ACHN (cell line): Measurements from ENCODE around the gene POLL.
"Not testable (repeated sequence)": the region's sequence is repeated elsewhere in the genome, so short reads cannot be mapped to it uniquely, and the experiment has no call there.

Experiments
- DNase-seq: peaks from one replicate; pipeline ENCODE4 v3.0.0-alpha.2; 2015
- in situ Hi-C: cut with HindIII; loops from 2 replicates; pipeline ENCODE4 v1.10.0; 2017; ENCODE audit warnings: low sequenced_read_pairs, low pct_ligation_motif_present, low pct_unique_long_range_greater_than_20kb

Gene POLL

DNA sequence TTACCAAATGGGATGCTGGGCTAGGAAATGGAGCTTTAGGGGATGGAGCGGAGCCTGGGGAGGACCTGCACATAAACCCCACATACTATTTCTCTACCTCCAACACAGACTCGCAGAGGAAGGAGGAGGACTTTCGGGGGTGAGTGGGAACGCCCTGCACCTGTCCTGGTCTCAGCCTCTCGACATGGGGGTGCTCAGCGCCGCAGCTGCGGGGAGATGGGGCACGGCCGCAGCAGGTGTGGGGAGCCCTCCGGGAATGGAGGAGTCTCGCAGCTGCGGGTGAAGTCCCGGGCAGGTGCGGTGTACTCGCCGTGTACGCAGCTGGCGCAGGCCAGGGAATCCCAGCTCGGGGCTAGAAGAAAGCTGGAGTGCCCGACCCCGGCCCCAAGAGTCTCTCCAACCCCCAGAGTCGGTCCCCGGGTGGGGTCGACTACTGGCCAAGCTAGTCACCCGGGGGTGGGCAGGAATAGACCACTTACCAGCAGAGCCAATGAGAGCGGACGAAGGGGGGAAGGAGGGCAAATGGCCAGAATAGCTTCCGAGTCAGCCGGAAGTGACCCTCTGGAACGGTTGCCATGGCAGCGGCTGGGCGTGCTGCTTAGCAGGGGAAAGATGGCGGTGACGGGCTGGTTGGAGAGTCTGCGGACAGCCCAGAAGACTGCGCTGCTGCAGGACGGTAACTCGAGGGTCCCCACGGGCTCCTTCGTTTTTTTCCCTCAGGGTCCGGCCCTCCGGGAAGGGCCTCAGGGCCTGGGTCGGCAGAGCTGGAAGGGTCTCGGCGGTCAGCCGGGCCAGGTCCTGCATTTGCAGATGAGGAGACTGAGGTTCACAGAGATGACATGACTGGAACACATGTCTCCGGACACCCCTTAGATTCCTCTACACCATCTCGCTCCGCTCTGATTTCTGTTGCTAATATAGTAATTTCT lies at the start of gene POLL, which contains the start of gene DPCD:
Gene POLL (minus strand): TSS at position 533 of the 929 bp plus-strand sequence. CDS start 897 bp downstream, outside the sequence.
Gene DPCD (plus strand): TSS at position 597 of the 929 bp plus-strand sequence. CDS start 16 bp downstream, at position 613.
- in situ Hi-C loops: no loop called here
- peak; percentile 97 for DNase-seq

DNA sequence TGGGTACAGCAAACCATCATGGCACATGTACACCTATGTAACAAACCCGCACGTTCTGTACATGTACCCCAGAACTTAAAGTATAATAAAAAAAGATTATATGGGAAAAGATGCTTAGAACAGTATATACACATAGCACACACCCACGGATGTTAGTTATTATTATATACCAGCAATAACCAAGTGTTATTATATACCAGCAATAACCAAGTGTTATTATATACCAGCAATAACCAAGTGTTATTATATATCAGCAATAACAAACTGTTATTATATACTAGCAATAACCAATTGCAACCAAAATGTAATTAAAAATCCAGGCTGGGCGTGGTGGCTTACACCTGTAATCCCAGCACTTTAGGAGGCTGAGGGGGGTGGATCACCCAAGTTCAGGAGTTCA lies 45.5 kb upstream of the POLL start:
- DNase-seq: not testable (repeated sequence)

DNA sequence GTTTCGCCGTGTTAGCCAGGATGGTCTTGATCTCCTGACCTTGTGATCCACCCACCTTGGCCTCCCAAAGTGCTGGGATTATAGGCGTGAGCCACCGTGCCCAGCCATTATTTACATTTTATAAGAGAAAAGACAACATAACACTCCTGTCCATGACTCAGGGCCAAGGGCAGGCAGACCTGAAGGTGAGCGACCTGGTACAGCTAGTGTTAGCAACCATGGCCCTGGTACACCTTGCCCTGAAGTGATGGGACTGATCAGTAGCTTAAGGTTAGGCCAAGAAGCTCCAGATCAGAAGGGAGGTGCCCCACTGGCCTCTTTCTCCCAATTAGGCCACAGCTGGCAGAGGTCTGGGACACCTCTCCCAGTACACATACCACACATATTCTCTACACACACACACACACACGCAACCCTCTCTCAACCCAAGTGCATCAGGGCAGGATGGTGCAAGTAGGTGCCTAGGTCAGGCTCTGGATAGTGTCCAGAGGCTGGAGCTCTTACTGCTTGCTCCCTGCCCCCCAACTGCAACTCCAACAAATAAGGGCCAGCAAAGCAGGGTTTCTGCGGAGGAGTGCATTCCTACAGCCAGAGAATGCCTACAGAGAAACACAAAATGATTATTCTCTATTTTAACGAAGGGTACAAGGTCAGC lies 43.9 kb upstream of the POLL start:
- DNase-seq: no peak
- in situ Hi-C loops: no loop called here

More for the DNA sequence above, 45.5 kb upstream of the POLL start:
- in situ Hi-C loops: not testable (repeated sequence)

DNA sequence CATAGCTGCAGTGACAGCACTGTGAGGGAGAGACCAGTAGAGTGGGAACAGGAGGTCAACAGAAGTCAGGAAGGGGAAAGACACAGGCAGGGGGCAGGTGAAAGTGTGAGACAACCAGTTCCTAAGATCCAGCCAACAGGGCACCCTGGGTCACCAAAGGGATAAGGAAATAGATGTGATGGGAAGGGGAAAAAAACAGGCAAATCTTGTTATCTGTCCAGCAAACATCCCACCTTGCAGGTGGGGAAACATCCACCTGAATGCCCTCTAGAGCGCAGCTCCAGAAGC lies 42.5 kb upstream of the POLL start:
- in situ Hi-C loops: no loop called here

DNA sequence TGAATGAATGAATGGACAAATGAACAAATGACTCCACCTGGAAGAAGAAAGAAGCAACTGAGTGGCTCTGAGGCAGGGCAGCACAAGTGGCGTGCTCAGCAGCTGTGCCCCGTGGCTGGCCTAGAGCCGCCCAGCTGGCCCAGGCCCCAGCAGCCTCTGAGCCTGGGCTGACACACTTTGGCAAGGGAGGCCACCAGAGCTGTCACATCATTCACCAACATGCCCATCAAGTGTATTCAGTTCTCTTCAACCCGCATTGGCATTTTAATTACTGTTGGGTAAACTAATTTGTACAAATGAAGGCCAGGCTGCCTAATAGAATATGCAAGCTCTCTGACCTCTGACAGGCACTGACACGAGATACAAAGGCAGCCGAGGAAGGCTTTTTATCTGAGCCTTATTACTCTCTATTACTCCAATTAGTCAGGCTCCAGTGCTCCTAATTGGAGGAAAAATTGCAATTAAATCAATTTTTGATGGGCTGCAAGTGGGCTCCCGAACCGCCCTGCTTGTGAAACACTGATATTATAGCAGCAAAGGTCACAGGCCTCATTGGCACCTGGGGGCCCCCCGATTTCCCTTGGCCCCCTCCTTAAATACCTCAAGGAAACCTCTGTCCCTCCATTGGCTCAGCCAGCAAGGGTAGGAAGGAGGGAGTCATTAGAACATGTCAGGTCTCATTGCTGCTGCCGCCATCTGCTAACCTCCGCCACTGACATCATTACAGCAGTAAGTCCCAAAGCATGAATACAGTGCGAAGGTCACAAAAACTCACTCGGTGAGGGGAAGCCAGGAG lies 42.0 kb upstream of the POLL start:
- in situ Hi-C loops: no loop called here
- no peak for DNase-seq

More for the DNA sequence above, 42.5 kb upstream of the POLL start:
- no peak for DNase-seq

DNA sequence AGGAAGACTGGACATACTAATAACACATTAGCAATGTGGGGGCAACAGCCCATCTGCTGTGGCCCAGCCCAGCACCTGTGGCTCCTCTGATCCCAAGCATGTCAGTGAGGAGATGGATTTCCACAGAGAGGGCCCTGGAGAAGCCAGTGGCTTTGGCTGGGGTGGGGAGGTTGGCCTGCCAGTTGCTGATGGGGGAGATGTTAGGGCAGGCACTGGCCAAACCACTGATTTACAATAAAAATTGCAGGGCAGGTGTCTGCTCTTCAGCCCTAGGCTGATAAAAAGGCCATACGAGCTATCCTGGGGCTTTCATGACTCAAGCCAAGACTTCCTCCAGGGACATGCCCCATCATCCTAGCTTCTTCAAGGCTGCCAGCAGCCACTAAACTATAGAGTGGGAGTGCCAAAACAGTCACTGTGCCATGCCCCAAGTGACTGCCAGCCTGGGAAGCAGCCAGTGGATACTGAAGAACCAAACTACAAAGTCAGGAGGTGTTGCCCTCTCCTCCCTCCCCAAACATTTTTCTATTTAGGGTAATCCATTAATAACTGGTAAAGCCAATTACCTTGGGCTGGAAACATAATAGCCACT lies 37.9 kb upstream of the POLL start:
- no peak for DNase-seq
- in situ Hi-C loops: no loop called here

DNA sequence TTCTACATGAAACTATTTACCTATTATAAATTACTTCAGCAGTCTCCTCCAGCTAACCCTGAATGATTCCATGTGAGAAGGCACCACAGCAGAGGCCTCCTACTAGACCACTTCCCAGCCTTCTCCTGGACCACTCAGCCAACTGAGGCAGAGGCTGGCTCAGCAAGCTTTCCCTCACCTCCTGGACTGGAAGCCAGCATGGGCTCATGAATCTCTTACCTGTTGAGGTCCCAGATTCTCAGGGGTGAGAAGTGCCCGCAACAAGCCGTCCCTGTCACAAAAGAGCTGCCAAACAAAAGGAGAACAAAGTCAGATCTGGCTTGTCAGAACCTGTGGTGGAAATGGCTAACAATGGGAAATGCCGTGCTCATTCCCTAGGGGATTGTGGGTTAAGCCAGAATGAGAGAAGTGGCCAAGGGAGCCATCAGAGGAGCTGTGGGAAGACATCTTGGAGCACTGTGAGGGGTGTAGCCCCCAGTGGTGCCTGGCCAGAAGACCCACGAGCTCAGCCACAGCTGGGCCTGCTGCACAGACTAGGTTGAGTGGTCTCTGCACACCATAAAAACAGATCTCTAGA lies 36.6 kb upstream of the POLL start:
- no peak for DNase-seq
- in situ Hi-C loops: no loop called here

DNA sequence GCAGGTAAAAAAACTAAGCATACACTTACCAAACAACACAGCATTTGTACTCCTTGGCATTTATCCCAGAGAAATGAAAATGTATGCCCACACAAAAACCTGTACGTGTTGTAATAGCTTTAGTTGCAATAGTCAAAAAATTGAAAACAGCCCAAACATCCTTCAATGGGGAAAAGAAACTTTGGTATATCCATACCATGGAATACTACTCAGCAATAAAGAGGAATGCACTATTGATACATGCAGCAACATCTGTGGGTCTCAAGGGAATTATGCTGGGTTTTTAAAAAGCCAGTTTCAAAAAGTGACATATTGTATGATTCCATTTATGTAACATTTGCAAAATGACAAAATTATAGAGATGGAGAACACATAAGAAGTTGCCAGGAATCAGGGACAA lies 35.5 kb upstream of the POLL start:
- no peak for DNase-seq
- in situ Hi-C loops: no loop called here

DNA sequence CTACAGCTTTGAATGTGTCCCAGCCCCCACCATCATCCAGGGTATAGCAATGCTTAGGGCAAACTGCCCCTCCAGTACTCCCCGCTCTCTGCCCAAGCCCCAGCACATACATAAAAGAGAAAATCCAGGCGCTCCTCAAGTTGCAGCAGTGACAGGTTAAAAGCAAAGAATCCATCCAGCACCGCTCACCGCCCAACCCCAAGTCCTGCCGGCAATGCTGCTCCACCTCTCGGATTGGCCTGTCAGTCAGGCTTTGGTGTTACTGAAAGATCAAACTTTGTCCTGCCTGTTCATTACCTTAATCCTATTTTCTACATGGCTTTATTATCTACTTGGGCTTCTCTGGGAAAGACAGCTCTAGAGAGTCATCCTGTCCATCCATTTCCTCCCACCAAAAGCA lies 31.9 kb upstream of the POLL start:
- no peak for DNase-seq
- in situ Hi-C loops: no loop called here

DNA sequence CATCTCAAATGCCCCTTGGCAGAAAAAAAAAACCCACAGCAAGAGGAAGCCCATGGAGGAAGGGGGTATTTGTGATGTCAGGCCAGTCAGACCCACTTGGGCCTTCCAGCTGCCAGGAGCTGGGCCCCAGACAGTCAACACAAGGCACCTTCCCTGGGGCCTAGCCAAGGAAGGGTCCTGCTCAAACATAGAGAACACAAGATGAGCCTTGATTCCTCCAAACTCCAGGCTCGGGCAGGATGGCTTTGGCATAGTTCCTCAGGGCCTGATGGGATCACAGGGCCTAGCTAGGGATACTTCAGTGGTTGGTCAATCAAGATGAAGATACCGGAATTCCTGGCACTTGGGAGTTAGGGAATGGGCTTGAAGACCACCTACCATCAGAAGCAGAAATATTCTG lies 30.8 kb upstream of the POLL start:
- in situ Hi-C loops: no loop called here
- DNase-seq: no peak

DNA sequence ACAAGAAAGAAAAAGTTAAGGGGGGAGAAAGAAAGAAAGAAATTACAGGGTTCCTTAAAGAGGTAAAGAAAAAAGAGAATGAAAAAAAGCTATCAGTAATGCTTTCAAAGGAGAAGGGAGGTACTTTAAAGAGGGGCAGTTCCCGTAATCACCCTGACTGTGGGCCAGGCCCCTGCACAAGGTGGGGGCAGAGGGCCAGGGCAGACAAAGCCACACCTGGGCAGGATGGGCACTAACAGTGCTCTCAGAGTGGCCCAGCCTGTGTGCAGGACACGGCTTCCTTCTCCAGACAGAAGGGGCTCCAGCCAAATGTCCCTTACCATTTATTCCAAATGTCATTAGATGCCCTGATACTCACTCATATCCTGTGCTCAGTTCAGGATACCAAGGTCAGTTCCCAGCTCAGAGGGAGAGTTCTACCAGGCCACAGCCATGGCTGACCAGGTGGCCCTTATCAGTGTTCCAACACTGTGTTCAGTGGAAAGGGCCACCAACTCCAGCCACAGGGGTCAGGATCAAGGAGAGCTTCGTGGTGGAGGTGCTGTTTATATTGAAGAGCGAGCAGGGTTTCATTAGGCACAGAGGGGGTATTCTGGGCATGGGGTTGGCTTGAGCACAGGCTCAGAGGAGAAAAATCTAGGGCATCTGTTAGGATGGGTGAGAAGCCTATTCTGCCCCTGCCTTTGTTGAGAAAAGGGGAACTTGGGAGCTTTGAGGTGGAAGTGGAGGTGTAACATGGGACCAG lies 29.9 kb upstream of the POLL start:
- DNase-seq: no peak
- in situ Hi-C loops: no loop called here

DNA sequence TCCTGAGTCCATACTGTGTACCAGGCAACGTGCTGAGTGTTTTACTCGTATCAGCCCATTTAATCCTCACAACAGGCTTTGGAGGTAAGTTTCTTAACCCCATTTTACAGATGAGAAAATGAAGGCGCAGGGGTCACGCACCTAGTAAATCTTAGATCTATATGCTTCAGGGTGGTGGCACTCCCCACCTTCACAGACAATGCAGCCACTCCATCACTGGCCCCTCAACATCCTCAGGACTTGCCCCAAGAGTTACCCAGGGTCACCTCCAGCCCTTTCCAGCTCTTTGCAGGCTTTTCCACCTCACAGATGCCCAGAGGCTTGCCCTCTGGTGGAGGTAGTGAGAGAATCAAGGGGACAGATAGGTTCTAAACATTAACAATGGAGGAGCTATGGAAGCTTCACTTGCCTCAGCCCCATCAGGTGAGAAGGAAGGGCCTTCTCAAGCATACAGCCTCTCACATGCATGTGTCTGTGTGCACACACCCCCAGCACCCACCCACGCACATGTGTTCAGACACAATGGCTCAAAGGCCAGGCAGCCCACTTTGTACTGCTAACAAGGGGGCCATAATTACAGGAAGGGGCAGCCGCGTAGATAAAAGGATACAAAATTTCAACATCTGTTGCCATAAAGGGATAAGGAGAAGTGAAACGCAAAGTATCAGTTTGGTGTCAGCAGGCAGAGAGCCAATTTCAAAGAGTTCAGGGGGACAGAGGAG lies 29.2 kb upstream of the POLL start:
- in situ Hi-C loops: no loop called here
- peak; percentile 12 for DNase-seq

DNA sequence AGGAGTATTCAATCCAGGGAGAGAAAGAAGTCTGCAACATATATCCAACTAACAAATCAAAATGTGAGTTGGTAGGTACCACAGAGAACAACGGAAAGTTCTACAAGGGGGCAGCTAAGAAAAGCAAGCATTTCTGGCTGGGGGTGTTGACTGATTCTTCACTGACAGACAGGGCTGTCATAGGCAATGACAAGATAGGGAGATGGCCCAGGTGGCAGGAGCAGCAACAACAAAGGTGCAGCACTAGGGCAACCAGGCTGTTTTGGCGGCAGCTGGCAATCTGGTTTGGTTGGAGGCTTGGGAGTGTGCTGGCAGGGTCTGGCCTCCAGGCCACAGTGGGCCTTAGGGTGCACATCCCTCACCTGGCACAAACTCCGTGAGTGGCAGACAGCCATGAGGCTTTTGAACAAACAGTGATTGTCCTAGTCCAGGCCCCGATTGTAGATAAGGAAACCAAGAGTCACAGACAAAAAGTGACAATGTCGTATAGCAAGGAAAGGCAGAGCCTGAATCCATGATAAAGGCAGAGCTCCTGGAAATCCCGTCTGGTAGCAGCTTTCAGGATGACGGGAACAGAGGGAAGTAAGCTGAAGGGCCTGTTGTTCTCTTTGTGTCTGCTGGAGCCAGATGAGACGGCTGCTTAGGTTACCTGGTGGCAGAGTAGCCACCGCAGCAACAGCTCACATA lies 28.5 kb upstream of the POLL start:
- DNase-seq: no peak
- in situ Hi-C loops: no loop called here

DNA sequence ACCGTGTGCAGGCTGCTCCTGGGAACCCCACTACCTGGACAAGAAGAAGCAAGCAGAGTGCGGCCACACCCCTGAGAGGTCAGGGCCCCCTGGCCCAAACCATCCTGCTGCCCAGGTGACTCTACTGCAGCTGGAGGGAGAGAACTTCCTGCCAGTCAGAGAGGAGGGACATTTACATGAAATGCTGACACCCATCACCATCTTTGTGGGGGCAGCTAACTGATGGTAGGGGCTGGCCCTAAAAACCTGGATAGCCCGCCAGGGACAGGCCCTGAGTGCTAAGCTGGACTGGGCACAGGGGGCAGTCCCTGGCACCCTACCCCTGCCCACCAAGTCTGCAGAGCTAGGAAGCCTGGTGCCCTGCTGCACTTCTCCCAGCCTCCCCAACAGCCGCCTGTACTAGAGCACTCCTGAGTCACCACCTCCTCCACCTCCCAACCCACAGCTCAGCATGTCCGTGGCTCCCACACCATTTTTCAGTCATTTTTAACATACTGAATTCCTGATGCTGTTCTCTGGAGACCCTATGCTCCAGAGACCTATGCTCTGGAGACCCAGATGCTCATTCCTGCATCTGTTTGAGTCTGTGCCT lies 27.6 kb upstream of the POLL start:
- no peak for DNase-seq
- in situ Hi-C loops: no loop called here

DNA sequence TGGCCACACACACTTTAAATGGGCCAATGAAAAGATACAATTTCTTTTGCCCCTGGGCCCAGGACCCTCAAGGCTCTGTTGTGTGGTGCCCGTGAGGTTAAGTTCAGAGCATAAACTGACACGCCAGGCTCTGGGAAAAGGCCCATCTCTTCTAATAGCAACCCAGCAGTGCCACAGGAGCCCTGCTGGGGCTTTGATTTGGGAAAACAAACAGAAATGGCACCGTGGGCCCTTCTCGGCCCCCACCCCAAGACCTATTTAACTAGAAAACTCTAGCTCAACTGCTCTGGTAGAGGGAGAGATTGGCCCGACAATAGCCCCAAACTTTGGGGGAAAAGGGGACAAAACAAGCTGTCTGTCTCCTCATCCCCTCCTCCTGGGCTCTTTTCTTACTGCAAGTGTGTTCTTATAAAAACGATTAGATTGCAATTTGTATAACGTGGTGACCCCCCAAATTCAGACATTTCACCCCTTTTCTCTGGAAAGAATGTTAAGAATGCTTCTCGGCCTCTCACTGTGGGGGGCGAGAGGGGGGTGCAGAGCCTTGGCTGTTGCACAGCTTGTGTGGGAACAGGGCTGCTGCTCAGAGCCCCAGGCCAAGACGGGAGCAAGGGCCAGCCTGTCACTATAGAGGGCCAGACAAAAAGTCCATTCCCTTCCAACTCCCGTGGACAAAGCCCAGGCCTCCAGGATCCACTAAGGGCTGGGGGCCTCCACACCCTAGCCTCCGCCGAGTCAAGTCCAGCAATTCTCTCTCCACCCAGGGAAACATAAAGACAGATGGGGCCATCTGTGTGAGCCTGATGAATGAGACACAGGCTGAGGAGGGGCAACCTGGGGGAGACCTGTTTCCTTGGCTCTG lies 26.8 kb upstream of the POLL start:
- no peak for DNase-seq
- in situ Hi-C loops: no loop called here

DNA sequence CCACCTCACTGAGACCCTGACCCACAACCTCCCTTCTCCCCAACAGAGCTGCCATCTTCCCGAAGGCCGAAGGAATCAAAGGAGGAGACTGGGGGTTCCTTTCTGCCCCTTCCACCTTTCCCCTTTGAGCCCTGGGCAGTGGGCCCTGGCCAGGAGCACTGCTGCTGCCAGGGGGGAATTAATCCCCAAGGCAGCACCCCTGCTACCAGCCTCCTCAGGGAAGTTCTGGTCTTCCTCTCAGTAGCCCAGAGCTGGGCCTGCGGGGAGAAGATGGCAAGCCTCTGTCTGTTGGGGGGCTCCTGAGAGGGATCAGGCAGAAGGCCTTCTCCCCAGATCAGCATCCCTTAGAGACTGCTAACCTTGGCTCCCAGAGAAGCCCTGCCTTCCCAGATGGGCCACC lies 25.6 kb upstream of the POLL start:
- DNase-seq: no peak
- in situ Hi-C loops: no loop called here
